A673 (cell line): ENCODE results near the gene CRELD2. TPM values are rescaled to one million over a fixed set of nuclear protein-coding genes. Genes with fewer than 3 reads are reported as not detected.

Experiments
- BruUV-seq: library from RNA; stranded (reverse); fragments of 400-500 nt; replicated peaks from 2 replicates; lab custom pipeline; 2021; lab: Mats Ljungman, UMichigan
- CTCF ChIA-PET: fragments of 300-600 bp; sonication (Branson Sonifier 250); formaldehyde crosslinking; loops from one replicate; lab custom pipeline; 2022; ENCODE audit warnings: antibody characterized with exemption; lab: Charles Lee
- POLR2A ChIA-PET: fragments of 300-600 bp; sonication (Branson Sonifier 250); formaldehyde crosslinking; loops from one replicate; lab custom pipeline; 2022; ENCODE audit warnings: antibody characterized with exemption; ENCODE audit not compliant: low non-redundant PET; lab: Charles Lee
- DNase-seq: peaks from one replicate; pipeline ENCODE4 v3.0.0-alpha.2; 2015; ENCODE audit warnings: low spot score
- H3K27ac ChIP-seq: fragments of 200-600 bp; sonication (generic); 2 replicates; pipeline ENCODE4 v1.5.1; 2016; ENCODE audit warnings: mixed run types, low read depth, mild to moderate bottlenecking, mixed read lengths, antibody characterized with exemption, low read length; ENCODE audit not compliant: poor library complexity, severe bottlenecking
- H3K27me3 ChIP-seq: fragments of 200-600 bp; sonication (generic); replicated peaks from 2 replicates; pipeline ENCODE4 v1.6.1; 2017; ENCODE audit warnings: mixed run types, low read depth, mild to moderate bottlenecking, mixed read lengths, antibody characterized with exemption, low read length; ENCODE audit not compliant: insufficient read depth, poor library complexity
- H3K36me3 ChIP-seq: fragments of 200-600 bp; sonication (generic); 2 replicates; pipeline ENCODE4 v1.6.1; 2016; ENCODE audit warnings: mixed run types, mild to moderate bottlenecking, mixed read lengths, antibody characterized with exemption, low read length; ENCODE audit not compliant: insufficient read depth, poor library complexity, severe bottlenecking
- H3K4me1 ChIP-seq: fragments of 200-600 bp; sonication (generic); 2 replicates; pipeline ENCODE4 v1.6.1; 2017; ENCODE audit warnings: mixed run types, mild to moderate bottlenecking, mixed read lengths, antibody characterized with exemption, low read length; ENCODE audit not compliant: insufficient read depth, poor library complexity, severe bottlenecking
- H3K4me3 ChIP-seq: fragments of 200-600 bp; sonication (generic); 2 replicates; pipeline ENCODE4 v1.5.1; 2016; ENCODE audit warnings: low read depth, mixed run types, mild to moderate bottlenecking, mixed read lengths, low read length; ENCODE audit not compliant: poor library complexity, severe bottlenecking
- H3K9me3 ChIP-seq: fragments of 200-600 bp; sonication (generic); 2 replicates; pipeline ENCODE4 v1.6.1; 2016; ENCODE audit warnings: mixed run types, low read depth, mild to moderate bottlenecking, mixed read lengths, antibody characterized with exemption, low read length; ENCODE audit not compliant: poor library complexity, severe bottlenecking
- CTCF ChIP-seq: fragments of 300-800, 200-600 bp; sonication (generic); conservative IDR thresholded peaks from 2 replicates; pipeline ENCODE4 v1.5.1; 2017; ENCODE audit warnings: low read depth, mild to moderate bottlenecking, antibody characterized with exemption, low read length, moderate library complexity, mixed read lengths
- EZH2 ChIP-seq: fragments of 200-600 bp; sonication (generic); IDR thresholded peaks from 2 replicates; pipeline ENCODE4 v1.6.1; 2017; ENCODE audit warnings: borderline replicate concordance, low read depth, mild to moderate bottlenecking, mixed read lengths, antibody characterized with exemption, low read length; ENCODE audit not compliant: poor library complexity, severe bottlenecking
- intact Hi-C: fragments of 100-400 bp; cut with micrococcal nuclease; formaldehyde crosslinking; loops from one replicate; pipeline ENCODE4 v1.10.0; 2022; ENCODE audit not compliant: unreplicated experiment
- total RNA-seq: library from RNA; stranded (reverse); gene quantifications from 2 replicates; pipeline ENCODE4 v1.2.3, GENCODE V29; 2021

Gene CRELD2
- total RNA-seq, 1 experiment from 2014 or later: 54.7 TPM

GRCh38 chr22:49972163-49973017, 54.0 kb downstream of the CRELD2 start:
- ChIA-PET POLR2A (no interaction called here), CTCF (interaction anchor here (0.6 kb wide), 1 partner anchor 37 kb away, joined by 3 read pairs; no protein-coding TSS in a partner anchor)
- no TSS peak for BruUV-seq
- H3K27ac ChIP-seq: no peak overlapping the region
- no peaks in the 10 kb centered on the region for H3K36me3 ChIP-seq
- H3K4me3 ChIP-seq: peak overlapping the region; percentile 56
- H3K9me3 ChIP-seq: no peaks in the 10 kb centered on the region
- no peaks in the 10 kb centered on the region for H3K27me3 ChIP-seq
- TF ChIP-seq CTCF (no peak), EZH2 (no peak)
- H3K4me1 ChIP-seq: peaks cover 14% of the 10 kb centered on the region
- no peak for DNase-seq
- intact Hi-C loops: no loop called here

GRCh38 chr22:49973018-49973961, 54.9 kb downstream of the CRELD2 start:
- Histone ChIP-seq H3K4me1 (peaks cover 14% of the 10 kb centered on the region), H3K36me3 (no peaks in the 10 kb centered on the region), H3K27me3 (no peaks in the 10 kb centered on the region), H3K27ac (no peak overlapping the region), H3K4me3 (peak overlapping the region; percentile 56), H3K9me3 (no peaks in the 10 kb centered on the region)
- no peak for DNase-seq
- TSS peak; percentile 54 for BruUV-seq
- TF ChIP-seq CTCF (no peak), EZH2 (no peak)
- ChIA-PET CTCF (no interaction called here), POLR2A (no interaction called here)
- intact Hi-C loops: no loop called here

- no peaks in the 10 kb centered on the region for H3K27me3 ChIP-seq
- H3K4me3 ChIP-seq: no peak overlapping the region
- H3K27ac ChIP-seq: no peak overlapping the region
- no TSS peak for BruUV-seq
- peaks cover 9% of the 10 kb centered on the region for H3K4me1 ChIP-seq
- H3K36me3 ChIP-seq: no peaks in the 10 kb centered on the region
- ChIA-PET POLR2A (no interaction called here), CTCF (no interaction called here)
- intact Hi-C loops: loop anchor here (5.0 kb wide), 1 partner anchor 43 kb away; no protein-coding TSS in a partner anchor
- H3K9me3 ChIP-seq: peaks cover 8% of the 10 kb centered on the region
- DNase-seq: no peak
- TF ChIP-seq CTCF: no peak
- TF ChIP-seq EZH2: no peak
Measured at GRCh38 chr22:49975543-49976389, 57.3 kb downstream of the CRELD2 start.
